GM20431 (cell line): ENCODE data around the gene FBXO17.
"Not testable (repeated sequence)": the region's sequence is repeated elsewhere in the genome, so short reads cannot be mapped to it uniquely, and the experiment has no call there.

ENCODE experiments used
- in situ Hi-C: fragments of 300-500 bp; cut with MseI, MboI; formaldehyde crosslinking; loops from one replicate; pipeline ENCODE4 v1.15.0; 2020; ENCODE audit warnings: low sequenced_read_pairs; ENCODE audit not compliant: unreplicated experiment

Gene FBXO17

GRCh38 chr19:38975214-38975860, at the start of gene FBXO17:
Gene FBXO17 (minus strand): TSS chr19:38975742. CDS start chr19:38950319, 25,423 bp downstream.
- in situ Hi-C loops: no loop called here

- in situ Hi-C loops: no loop called here
Observed at GRCh38 chr19:39024875-39025641, 49.5 kb upstream of the FBXO17 start.

- in situ Hi-C loops: no loop called here
Observed at GRCh38 chr19:39021063-39021462, 45.5 kb upstream of the FBXO17 start.

GRCh38 chr19:39017646-39018045, 42.1 kb upstream of the FBXO17 start:
- in situ Hi-C loops: no loop called here

- in situ Hi-C loops: no loop called here
Observed at GRCh38 chr19:39017026-39017425, 41.5 kb upstream of the FBXO17 start.

GRCh38 chr19:39014037-39014436, 38.5 kb upstream of the FBXO17 start:
- in situ Hi-C loops: no loop called here

GRCh38 chr19:39009001-39009400, 33.5 kb upstream of the FBXO17 start:
- in situ Hi-C loops: no loop called here

GRCh38 chr19:39008137-39008536, 32.6 kb upstream of the FBXO17 start:
- in situ Hi-C loops: no loop called here

- in situ Hi-C loops: no loop called here
Observed at GRCh38 chr19:39007096-39007495, 31.6 kb upstream of the FBXO17 start.

- in situ Hi-C loops: no loop called here
Observed at GRCh38 chr19:39004403-39004802, 28.9 kb upstream of the FBXO17 start.

GRCh38 chr19:39003796-39004195, 28.3 kb upstream of the FBXO17 start:
- in situ Hi-C loops: no loop called here

- in situ Hi-C loops: no loop called here
Observed at GRCh38 chr19:39003188-39003587, 27.6 kb upstream of the FBXO17 start.

GRCh38 chr19:39001041-39001440, 25.5 kb upstream of the FBXO17 start:
- in situ Hi-C loops: no loop called here

- in situ Hi-C loops: not testable (repeated sequence)
Observed at GRCh38 chr19:38997576-38997975, 22.0 kb upstream of the FBXO17 start.

GRCh38 chr19:38993271-38993670, 17.7 kb upstream of the FBXO17 start:
- in situ Hi-C loops: no loop called here

- in situ Hi-C loops: no loop called here
Observed at GRCh38 chr19:38990949-38991697, 15.6 kb upstream of the FBXO17 start.

- in situ Hi-C loops: not testable (repeated sequence)
Observed at GRCh38 chr19:38989614-38990013, 14.1 kb upstream of the FBXO17 start.

- in situ Hi-C loops: no loop called here
Observed at GRCh38 chr19:38989066-38989605, 13.6 kb upstream of the FBXO17 start.

- in situ Hi-C loops: not testable (repeated sequence)
Observed at GRCh38 chr19:38988627-38989026, 13.1 kb upstream of the FBXO17 start.

- in situ Hi-C loops: not testable (repeated sequence)
Observed at GRCh38 chr19:38987745-38988144, 12.2 kb upstream of the FBXO17 start.

- in situ Hi-C loops: no loop called here
Observed at GRCh38 chr19:38985262-38985661, 9.7 kb upstream of the FBXO17 start.
